NT2/D1 (cell line): ENCODE data around the gene ACP6.

Source experiments
- SUZ12 ChIP-seq: IDR thresholded peaks from 2 replicates; pipeline ENCODE4 v1.6.1; 2011; ENCODE audit not compliant: insufficient read length, insufficient read depth; ENCODE audit errors: extremely low read depth
- YY1 ChIP-seq: IDR thresholded peaks from 2 replicates; pipeline ENCODE4 v1.6.1; 2011; ENCODE audit not compliant: insufficient read length, insufficient read depth
- ZNF274 ChIP-seq: IDR thresholded peaks from 2 replicates; pipeline ENCODE4 v1.6.1; 2011; ENCODE audit warnings: mild to moderate bottlenecking, low read depth, low read length

DNA sequence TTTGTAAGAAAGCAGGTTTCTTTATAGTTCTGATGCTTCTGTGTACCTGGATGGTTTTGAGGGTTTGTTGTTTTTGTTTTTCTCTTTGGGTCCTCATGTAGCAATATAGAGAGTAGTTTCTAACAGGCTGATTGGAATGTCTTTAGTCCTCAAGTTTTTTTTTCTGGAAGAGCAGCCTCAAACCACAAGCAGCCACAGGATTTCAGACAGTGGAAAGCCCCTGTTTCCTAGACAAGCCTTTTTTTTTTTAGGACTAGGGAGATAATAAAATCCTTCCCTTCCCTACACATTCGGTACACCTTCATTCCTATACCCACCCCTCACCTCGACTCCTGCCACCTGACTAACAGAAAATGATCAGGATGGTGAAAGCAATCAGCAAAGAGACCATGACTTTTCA, 47.6 kb downstream of the ACP6 start:
- no peak for TF ChIP-seq YY1
- no peak for TF ChIP-seq SUZ12
- TF ChIP-seq ZNF274: no peak
